ENCODE measurements around the gene LGALS1.
"Not testable (repeated sequence)": the region's sequence is repeated elsewhere in the genome, so short reads cannot be mapped to it uniquely, and the experiment has no call there.

The LGALS1 gene

GRCh38 chr22:37639070-37639760 lies 36.2 kb upstream of the LGALS1 start, which contains the start of gene SH3BP1:
TSS of gene SH3BP1 (plus strand) at chr22:37639669. CDS start at chr22:37639788, 119 bp downstream.
- peak in 1 of 2 donors; percentile 40 for DNase-seq (ENCODE audit: low read depth in 2 of 2)

GRCh38 chr22:37639771-37640590 lies 35.5 kb upstream of the LGALS1 start:
- DNase-seq (ENCODE audit: low read depth in 2 of 2) = no peak

GRCh38 chr22:37640591-37641560 lies 34.6 kb upstream of the LGALS1 start:
- no peak for DNase-seq (ENCODE audit: low read depth in 2 of 2)

DNA sequence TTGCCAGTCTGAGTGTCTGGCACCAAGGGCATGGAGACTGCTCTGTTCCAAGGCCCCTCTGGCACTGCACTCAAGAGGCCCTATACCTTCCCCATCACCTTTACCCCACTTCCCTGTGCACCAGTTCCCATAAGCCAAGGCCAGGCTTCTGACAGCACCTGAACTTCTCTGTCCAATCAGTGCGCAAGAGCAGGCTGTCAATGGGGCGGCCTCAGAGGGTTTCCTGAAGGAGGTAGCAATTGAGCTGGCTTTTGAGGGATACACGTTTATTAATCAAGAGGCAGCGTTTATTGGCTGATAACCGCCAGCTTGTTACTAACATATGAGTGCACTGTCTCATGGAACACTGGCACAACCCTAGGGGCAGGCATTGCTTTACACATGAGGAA lies 33.9 kb upstream of the LGALS1 start:
- DNase-seq (ENCODE audit: low read depth in 2 of 2) = no peak

DNA sequence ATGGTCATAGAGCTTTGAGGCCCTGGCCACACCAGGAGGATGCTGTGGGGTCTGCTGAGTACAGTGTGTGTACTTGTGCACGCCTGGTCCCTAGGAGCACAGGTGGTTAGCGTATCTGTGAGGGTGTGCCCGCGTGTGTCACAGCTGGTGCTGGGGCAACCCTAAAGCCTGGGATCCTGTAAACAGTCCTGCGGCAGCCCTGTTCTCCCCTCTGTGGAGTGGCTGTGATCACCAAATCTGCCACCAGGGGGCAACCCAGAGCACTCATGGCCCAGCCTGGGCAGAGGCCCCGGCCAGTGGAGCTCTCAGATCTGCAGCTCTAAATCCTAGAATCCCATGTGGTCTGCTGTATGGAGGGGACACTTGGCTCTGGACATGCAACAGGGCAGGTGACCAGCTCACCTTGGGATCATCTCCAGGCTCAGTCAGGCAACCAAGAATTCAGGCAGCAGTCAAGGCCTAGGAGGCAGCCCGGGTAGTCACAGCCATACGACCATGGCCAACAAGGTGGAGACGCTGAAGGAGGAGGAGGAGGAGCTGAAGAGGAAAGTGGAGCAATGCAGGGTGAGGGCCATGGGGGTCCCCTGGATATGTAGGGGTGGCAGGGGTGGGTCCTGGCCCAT lies 32.1 kb upstream of the LGALS1 start:
- DNase-seq (ENCODE audit: low read depth in 2 of 2) = peak; percentile 62 to 84

DNA sequence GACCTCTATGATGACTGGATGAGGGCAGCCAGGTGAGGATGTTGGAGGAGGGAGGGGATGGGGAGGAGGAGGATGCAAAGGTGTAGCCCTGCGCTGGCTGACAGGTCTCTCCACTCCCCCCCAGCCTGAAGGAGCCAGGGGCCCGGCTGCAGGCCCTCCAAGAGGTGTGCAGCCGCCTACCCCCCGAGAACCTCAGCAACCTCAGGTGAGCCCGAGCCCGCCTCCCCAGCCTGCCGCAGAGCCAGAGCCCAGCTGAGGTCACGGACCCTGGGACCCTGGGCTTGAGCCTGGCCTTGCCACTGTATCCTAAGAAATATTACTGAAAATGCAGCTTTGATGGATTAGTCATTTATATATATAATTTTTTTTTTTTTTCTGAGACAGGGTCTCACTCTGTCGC lies 28.1 kb upstream of the LGALS1 start:
- DNase-seq (ENCODE audit: low read depth in 2 of 2) = no peak

DNA sequence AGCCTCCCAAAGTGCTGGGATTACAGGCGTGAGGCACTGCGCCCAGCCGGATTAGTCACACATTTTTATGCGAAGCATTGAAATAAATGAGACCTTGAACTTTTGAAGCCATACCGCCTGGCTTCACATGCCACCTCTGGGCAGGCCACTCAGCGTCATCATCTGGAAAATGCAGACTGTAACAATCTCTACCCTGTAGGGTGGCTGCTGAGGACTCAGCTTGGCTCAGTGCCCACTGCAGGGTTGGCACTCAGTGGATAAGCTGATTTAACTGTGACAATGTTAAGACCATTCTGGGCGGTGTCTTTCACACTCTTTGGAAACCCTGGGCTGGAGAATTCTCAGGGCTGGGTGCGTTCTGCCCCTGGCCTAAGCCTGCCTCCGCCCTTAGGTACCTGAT lies 27.5 kb upstream of the LGALS1 start:
- no peak for DNase-seq (ENCODE audit: low read depth in 2 of 2)

DNA sequence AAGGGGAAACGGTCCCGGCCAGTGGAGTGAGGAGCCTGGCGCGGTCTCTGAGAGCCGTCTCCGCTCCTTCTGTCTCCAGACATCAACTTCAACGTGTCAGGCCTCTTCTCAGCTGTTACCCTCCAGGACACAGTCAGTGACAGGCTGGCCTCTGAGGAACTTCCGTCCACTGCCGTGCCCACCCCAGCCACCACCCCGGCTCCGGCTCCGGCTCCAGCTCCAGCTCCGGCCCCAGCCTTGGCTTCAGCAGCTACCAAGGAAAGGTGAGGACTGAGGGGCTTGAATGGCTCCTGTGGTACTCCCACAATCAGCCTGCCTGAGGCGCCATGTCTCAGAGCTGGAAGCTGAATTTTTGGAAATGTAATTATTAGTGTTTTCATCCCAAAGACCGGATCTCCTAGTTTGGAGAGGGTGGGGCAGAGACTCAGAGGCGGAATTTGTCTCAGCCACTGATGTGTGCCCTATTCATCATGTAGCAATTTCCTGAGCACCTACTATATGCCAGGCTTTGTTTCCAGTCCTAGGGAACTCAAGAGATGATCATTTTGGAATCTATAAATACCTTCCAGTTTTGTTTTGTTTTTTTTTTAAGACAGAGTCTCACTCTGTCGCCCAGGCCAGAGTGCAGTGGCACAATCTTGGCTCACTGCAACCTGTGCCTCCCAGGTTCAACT lies 24.8 kb upstream of the LGALS1 start:
- no peak for DNase-seq (ENCODE audit: low read depth in 2 of 2)

DNA sequence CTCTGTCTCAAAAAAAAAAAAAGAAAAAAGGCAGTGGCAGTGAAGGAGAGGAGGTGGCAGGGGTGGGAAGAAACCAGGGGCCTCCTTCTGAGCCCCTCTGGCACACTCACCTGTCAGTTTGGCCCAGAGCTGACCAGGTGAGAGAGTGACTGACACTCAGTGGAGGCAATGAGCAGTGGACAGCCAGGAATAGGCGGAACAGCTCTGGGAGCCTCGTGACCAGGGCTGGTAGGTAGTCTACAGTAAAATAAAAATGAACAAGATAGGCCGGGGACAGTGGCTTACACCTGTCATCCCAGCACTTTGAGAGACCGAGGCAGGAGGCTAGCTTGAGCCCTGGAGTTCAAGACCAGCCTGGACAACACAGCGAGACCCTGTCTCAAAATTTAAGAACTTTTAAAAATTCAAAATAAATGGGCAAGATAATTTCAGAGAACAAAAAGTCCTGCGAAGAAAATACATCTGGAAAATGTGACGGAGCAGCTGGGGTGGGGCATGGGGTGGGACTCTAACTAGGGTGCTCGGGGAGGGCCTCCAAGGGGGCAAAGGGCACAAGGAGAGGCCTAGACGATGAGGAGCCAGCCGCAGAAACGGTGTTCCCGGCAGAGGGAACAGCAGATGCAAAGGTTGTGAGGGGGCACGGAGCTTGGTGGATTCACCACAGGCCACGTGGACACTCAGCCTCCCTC lies 20.7 kb upstream of the LGALS1 start:
- no peak for DNase-seq (ENCODE audit: low read depth in 2 of 2)

DNA sequence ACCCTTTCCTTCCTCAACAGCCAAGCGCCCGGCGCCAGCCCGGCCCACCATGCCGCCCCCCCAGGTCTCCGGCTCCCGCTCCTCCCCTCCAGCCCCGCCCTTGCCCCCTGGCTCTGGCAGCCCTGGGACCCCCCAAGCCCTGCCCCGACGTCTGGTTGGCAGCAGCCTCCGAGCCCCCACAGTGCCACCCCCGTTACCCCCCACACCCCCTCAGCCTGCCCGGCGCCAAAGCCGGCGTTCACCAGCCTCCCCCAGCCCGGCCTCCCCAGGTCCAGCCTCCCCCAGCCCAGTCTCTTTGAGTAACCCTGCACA lies 20.2 kb upstream of the LGALS1 start:
- DNase-seq (ENCODE audit: low read depth in 2 of 2) = no peak

DNA sequence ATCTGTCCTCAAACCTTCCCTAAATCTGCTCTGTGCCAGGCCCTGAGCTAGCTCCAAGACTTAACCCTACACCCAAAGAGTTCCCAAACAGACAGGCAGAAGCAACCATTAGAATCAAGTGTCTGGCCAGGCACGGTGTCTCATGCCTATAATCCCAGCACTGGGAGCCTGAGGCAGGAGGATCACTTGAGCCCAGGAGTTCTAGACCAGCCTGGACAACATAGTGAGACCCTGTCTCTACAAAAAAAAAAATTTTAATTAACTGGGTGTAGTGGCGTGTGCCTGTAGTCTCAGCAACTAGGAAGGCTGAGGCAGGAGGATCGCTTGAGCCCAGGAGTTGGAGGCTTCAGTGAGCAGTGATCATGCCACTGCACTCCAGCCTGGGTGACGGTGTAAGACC lies 18.9 kb upstream of the LGALS1 start:
- not testable (repeated sequence) for DNase-seq (ENCODE audit: low read depth in 2 of 2)

DNA sequence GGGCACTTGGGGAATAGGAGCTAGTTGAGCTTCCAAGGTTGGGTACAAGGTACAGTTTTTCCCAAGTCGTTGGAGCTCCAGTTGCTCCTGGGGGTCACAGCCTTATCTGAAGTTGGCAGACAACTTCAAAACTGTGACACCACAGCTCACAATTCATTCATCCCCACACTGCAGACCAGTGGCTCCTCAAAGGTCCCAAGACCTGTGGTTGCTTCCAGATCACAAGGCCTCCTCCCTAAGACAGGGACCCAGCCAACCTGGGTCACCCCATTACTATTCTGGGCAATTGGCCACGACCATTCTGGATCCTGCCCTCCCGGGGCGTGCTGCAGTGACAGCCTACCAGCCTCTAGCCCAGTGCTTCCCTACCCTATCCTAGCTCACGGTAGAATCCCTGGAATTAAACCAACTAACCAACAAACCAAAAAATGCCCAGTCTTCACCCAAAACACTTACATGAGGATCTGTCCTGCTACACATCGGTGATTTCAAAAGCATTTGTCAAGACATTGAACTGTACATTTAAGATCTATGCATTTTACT lies 17.8 kb upstream of the LGALS1 start:
- DNase-seq (ENCODE audit: low read depth in 2 of 2) = no peak

DNA sequence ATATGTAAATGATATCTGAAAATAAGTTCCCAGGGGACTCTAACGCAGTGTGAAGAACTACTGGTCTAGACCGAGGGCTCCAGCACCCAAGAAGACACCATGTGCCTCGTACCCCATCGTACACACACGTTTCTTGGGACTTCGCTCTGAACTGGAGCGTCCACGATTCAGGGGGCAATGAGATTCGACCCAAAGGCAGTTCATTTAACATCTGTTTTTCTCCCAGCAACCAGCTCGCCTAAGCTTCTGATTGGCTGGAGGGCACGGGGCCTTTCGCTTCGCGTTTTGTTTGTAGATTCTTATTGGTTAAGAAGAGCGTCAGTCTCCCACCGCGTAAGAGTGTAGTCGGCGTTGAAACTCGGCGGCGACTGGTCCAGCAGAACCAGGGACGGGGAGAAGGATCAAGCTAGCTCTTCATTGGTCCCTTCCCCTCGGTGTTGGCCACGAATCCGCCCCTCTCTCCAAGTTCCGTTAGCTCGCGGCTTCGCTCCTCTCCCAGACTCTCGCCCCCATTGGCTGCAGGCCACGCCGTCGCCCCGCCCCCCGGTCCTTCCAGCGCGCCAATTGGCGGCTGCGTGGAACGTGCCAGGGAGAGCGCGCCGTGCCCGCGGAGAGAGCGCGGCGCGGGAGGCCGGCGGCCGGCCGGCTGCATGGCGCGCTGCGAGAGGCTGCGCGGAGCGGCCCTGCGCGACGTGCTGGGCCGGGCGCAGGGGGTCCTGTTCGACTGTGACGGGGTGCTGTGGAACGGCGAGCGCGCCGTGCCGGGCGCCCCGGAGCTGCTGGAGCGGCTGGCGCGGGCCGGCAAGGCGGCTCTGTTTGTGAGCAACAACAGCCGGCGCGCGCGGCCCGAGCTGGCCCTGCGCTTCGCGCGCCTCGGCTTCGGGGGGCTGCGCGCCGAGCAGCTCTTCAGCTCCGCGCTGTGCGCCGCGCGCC lies 17.0 kb upstream of the LGALS1 start, which contains the start of gene PDXP:
TSS of gene PDXP (plus strand) at position 591 of the 933 bp plus-strand sequence. CDS start at position 651, 60 bp downstream.
- DNase-seq (ENCODE audit: low read depth in 2 of 2) = peak; percentile 97

- DNase-seq (ENCODE audit: low read depth in 2 of 2) = no peak
These were observed 16.2 kb upstream of the LGALS1 start for GRCh38 chr22:37659066-37659896.

DNA sequence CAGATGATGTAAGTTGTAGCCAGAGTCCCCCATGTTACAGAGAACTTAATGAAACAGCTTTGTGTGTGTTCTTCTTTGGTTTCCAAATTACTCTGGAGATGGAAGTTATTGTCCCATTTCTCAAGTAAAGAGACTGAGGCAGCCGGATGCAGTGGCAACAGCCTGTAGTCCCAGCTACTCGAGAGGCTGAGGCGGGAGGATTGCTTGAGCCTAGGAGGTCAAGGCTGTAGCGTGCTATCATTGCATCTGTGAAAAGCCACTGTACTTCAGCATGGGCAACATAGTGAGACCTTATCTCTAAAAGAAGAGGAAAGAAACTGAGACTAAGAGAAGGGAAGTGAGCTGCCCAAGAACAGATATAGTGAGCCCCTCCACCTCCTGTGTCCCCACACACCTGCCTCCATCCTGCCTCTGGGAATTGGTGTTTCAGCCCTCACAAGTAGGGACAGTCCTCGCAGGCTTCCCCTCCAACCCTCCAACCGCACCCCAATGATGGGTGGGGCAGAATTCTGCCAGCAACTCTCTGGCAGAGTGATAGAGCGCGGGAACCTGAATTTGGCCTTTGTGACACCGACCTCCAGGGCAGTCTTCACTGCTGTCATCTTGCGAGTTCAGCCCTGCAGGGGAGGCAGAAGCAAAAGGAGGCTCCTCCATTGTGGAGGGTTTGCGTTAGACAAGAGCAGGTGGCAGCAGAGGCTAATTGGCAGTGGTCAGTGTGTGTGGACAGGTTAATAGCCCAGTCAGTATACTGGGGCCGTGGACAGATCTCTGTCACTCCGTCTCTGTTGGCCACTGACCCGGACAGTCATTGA lies 15.3 kb upstream of the LGALS1 start:
- DNase-seq (ENCODE audit: low read depth in 2 of 2) = no peak

GRCh38 chr22:37660709-37661045 lies 14.8 kb upstream of the LGALS1 start:
- no peak for DNase-seq (ENCODE audit: low read depth in 2 of 2)

DNA sequence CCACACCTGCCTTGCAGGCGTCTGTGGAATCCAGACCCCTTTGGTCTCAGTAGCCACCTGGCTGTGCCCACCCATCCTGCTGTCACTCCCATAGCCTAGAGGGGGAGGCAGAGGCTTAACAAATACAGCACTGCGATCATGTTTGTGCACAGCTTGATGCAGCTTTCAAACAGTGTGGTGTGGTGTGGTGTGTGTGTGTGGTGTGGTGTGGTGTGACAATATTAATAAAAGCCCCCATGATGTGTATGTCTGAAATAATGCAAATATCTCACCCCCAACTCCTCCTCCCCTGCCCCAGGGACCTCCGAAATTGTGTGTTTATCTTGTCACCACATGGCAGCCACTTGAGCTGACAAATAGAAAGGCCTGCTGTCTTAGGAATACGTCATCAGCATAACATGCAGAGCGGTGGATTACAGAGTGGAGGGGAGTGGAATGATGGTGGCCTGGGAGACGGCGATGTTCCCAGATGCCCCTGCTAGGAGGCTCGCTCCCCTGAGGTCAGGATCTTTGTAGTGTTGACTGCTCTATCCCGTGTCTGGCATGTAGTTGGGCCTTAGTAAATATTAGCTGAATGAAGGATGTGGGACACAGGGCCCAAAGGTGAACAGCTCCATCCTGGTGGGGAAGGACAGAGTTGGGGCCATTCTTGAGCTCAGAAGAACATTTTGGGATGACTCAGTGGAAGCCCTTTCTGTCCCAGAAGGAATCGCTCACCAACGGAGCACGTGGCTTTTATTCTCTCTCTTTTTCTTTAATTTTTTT lies 14.1 kb upstream of the LGALS1 start:
- no peak for DNase-seq (ENCODE audit: low read depth in 2 of 2)
